PC-9 (cell line): ENCODE measurements around the gene PEAK3.

Source experiments
- CTCF ChIP-seq: fragments of 200-600 bp; sonication (generic); conservative IDR thresholded peaks from 2 replicates; pipeline ENCODE4 v1.6.1; 2017; ENCODE audit warnings: mixed run types, antibody characterized with exemption, mild to moderate bottlenecking, moderate library complexity
- EZH2 ChIP-seq: fragments of 200-600 bp; sonication (generic); IDR thresholded peaks from 2 replicates; pipeline ENCODE4 v1.8.0; 2017; ENCODE audit warnings: antibody characterized with exemption, low read depth

- no peak for TF ChIP-seq CTCF
- TF ChIP-seq EZH2 = no peak
Measured at GRCh38 chr19:2280633-2281264, 1.2 kb downstream of the PEAK3 start.
